Stimulated activated CD8-positive, alpha-beta memory T cell treated with anti-CD3 and anti-CD28 coated beads, Interleukin-2, amount 100 ng/mL, for 48 hours (primary cell): ENCODE data around the gene B4GAT1.

ENCODE experiments used
- DNase-seq, 2 donors: peaks; one replicate each; pipeline ENCODE4 v3.0.0-alpha.2; 2020; ENCODE audit warnings: low read depth in 2 of 2

Gene B4GAT1

DNA sequence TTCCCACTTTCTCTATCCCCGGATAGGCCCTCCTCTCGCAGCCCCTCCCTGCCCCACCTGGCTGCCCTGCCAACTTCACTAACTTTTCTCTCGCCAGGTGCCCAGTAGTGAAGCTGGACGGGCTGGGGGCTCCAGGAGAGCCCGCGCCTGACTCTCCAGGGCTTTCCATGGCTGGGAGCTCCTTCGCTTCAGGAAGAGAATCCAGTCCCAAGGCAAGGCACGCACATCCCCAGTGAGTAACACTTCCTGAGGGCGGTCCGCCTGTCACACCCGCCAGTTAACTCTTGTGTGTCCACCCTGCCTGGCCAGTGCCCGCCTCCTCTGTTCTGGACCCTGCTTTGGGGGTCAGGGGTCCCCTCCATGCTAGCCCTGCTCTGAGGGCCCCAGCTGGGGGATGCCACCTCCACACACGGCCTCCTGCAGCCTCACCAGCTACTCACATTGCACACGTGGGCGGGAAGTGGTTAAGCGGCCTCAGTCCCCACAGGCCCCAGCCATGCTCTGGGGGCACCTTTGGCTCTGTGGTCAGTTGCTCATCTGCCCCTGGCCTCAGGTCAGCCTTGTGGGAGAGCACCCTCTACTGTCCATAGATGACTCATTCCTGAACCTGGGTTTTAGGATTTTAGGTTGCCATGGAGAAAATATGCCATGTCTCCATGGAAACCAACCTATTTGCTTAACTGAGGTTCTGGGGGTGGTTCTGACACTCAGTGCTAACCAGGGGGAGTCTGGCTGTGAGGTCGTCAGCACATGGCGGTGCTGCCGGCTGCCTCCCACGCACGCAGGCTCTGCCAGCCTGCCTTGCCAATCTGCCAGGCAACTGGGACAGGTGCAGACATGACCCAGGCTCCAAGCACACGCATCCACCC lies 11.0 kb downstream of the B4GAT1 start, which contains the start of gene RIN1:
Gene RIN1, minus strand, starts transcription at position 201 of the 869 bp plus-strand sequence. Its CDS starts 32 bp downstream, at position 169.
- peak; percentile 66 to 78 for DNase-seq

- no peak for DNase-seq
Measured at GRCh38 chr11:66335531-66336233, 11.7 kb downstream of the B4GAT1 start.

GRCh38 chr11:66334605-66335442 lies 12.6 kb downstream of the B4GAT1 start:
- no peak for DNase-seq

GRCh38 chr11:66333896-66334604 lies 13.4 kb downstream of the B4GAT1 start:
- DNase-seq: no peak

GRCh38 chr11:66333220-66333877 lies 14.1 kb downstream of the B4GAT1 start:
- no peak for DNase-seq

- DNase-seq: no peak
Measured at GRCh38 chr11:66332371-66333219, 14.8 kb downstream of the B4GAT1 start.

GRCh38 chr11:66331542-66332370 lies 15.7 kb downstream of the B4GAT1 start:
- no peak for DNase-seq

- no peak for DNase-seq
Measured at GRCh38 chr11:66330931-66331330, 16.5 kb downstream of the B4GAT1 start.

GRCh38 chr11:66329165-66329673 lies 18.2 kb downstream of the B4GAT1 start:
- DNase-seq: no peak

DNA sequence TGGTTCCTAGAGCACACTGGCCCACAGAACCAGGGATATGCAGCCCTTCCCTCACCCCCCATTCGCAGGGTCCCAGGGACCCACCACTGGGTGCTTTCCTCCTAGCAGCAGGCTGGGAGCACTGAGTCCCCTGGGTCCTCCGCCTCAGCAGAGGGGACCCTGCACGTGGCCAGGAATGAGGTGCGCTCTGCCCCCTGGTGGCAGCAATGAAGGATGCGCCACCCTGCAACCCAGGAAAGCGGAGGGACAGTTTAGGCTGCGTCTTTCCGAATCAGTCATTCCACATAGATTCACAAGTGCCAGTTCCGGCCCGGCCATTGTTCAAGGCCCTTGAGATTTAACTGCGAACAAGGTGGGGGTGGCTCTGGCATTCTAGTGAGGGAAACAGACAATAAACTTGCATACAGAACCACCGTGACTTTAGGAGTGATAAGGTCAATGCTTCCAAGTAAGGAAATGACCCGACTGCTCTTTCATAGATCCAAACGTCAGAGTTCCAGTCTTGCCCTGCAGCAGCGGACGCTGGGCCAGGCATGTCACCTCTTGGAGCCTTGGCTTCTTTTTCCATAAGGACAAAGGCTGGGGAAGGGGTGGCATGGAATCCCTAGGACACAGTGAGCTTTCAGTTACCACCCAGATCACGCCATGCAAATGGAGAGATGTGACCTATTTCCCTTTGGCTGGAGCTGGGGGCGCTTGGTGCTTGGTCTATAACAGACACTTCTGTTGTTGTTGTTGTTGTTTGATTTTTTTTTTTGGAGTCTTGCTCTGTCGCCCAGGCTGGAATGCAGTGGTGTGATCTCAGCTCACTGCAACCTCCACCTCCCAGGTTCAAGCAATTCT lies 18.9 kb downstream of the B4GAT1 start:
- peak; percentile 71 to 78 for DNase-seq

GRCh38 chr11:66328031-66328301 lies 19.5 kb downstream of the B4GAT1 start:
- no peak for DNase-seq

DNA sequence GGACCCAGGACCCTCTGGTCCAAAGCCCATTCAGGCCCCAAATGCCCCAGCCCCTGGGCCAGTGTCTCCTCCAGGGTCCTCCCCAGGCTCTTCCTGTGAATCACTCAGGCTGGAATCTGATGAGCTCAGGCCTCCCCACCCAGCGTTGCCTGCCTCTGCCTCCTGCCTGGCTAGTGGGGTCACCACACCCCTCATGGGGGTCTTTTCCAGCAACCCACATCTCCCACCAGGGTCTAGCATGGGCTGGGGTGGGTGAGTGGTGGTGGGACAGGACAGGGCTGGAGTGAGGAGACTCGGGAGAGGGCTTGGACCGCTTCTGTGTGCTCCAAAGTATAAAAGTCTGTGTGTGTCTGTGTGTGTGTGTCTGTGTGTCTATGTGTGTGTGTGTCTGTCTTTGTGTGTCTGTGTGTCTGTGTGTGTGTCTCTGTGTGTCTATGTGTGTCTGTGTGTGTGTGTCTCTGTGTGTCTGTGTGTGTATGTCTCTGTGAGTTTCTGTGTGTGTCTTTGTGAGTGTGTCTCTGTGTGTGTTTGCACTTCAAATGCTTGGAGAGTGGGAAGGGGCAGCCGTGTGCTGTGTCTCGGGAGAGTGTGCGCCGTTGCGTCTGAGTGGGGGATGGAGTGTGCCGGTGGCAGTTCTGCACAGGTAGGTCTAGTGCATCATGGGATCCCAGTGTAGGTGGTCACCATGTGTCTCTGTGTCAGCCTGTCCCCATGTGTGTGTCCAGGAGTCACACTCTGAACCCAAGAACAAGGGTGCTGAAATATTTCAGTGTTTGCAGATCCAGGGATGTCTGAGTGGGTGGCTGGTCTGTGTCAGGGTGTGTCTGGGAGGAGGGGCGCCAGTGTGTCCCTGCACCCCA lies 20.0 kb downstream of the B4GAT1 start:
- DNase-seq: no peak

DNA sequence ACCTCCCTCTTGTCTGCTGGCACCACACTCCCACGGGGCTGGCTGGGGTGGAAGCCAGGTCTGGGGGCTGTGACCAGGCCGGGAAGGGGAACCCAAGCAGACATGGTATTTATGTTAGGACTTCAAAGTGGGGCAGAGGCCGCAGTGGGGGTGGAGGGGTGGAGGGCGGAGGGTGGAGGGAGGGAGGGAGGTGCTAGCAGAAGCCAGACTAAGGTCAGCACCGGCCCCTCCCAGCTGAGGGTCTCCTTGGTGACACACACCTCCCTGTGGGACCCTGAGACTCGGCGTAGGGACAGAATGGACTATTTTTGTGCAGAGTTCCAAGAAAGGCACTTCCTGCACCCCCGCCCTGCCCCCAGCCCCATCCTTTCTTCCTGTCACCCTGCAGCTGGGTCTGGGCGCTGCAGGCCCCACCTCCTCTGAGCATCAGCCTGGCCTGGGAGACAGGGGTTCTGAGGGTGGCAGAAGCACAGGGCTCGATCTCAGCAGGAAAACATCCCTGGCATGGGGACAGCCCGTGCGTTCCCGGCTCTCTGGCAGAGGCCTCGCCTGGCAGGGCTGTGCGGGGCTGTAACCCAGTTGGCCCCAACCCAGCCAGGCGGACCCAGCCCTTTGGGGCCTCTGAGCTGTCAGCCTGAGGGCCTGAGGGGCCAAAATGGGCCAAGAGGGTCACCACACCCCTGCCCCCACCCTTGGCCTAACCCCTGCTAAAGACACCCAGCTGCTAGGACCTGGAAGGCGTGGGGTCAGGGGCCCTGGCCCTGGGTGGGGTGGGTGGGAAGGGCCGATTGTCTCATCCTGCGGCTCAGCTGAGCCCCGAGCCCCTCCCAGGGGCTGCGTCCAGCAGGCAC lies 20.9 kb downstream of the B4GAT1 start:
- DNase-seq: no peak

DNA sequence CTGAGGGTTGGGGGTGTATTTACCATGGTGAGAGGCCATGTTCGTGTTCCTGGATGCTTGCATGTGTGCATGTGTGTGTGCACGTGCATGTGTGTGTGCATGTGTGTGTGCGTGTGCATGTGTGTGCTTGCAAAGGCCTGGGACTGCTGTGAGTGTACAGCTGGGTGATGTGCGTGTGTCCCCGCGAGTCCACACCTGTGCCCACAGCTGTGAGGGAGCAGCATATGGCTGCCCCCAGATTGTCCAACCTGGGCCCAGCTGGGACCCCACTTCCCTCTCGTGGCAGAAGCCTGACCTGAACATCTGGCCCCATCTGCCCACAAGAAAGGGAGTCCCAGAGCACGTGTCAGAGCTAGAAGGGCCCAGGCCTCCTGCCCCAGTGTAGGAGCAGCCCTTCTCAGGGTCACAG lies 22.2 kb downstream of the B4GAT1 start:
- DNase-seq: no peak

DNA sequence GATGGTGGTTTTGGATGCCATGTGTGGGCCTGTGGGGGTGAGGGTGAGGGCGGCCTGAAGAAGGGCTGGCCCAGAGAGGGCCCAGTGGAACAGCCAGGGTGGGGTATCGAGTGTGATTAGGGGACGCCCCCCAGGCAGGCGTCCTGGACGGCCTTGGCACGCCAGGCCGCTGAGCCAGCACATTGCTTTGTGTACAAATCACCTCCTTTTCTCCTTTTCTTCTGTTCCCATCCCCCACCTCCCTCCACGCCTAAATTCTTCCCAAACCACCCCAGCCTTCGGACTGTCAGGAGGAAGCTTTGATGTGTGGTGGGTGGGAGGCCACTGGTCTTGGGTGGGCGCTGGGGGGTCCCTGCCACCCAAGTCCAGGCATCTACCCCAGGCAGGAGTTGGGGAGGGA lies 22.8 kb downstream of the B4GAT1 start:
- DNase-seq: no peak

DNA sequence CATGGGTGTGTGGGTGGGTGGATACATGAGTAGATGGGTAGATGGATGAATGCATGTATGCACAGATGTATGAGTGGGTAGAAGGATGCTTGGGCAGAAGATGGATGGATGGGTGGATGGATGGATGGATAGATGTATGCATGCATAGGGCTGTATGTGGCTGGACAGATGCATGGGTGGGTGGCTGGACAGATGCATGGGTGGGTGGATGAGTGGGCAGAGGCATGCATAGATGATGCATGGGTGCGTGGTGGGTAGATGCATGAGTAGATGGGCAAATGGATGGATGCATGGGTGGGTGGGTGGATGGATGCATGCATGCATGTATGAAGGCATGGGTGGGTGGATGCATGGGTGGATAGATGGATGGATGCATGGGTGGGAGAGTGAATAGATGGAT lies 23.7 kb downstream of the B4GAT1 start:
- DNase-seq: no peak
